ENCODE results near the gene GPS2. TPM values are rescaled to one million over a fixed set of nuclear protein-coding genes. Genes with fewer than 3 reads are reported as not detected.

GPS2 gene
- total RNA-seq, 1 donor from 2014 or later = 20.5 TPM

- H3K9me3 Mint-ChIP-seq = no peaks in the 10 kb centered on the region
- H3F3A ChIP-seq (ENCODE audit: low read depth) = peaks cover 25% of the 10 kb centered on the region
- no peak for DNase-seq (ENCODE audit: low spot score)
- no peaks in the 10 kb centered on the region for H3K9me3 ChIP-seq (ENCODE audit: low read depth)
- H3K27ac Mint-ChIP-seq = peak overlapping the region; percentile 46
- peaks cover 18% of the 10 kb centered on the region for H3K79me2 ChIP-seq (ENCODE audit: low read depth)
- no peak overlapping the region for H3K4me2 ChIP-seq
- no peak overlapping the region for H3K27ac ChIP-seq
- no peaks in the 10 kb centered on the region for H4K20me1 ChIP-seq (ENCODE audit: low read depth)
- peak overlapping the region; percentile 54 for H3K4me3 Mint-ChIP-seq
- TF ChIP-seq, protein P1, sequence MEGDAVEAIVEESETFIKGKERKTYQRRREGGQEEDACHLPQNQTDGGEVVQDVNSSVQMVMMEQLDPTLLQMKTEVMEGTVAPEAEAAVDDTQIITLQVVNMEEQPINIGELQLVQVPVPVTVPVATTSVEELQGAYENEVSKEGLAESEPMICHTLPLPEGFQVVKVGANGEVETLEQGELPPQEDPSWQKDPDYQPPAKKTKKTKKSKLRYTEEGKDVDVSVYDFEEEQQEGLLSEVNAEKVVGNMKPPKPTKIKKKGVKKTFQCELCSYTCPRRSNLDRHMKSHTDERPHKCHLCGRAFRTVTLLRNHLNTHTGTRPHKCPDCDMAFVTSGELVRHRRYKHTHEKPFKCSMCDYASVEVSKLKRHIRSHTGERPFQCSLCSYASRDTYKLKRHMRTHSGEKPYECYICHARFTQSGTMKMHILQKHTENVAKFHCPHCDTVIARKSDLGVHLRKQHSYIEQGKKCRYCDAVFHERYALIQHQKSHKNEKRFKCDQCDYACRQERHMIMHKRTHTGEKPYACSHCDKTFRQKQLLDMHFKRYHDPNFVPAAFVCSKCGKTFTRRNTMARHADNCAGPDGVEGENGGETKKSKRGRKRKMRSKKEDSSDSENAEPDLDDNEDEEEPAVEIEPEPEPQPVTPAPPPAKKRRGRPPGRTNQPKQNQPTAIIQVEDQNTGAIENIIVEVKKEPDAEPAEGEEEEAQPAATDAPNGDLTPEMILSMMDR (IDR thresholded peaks at IDR 0.05) = no peak
- no peak for TF ChIP-seq EZH2 (IDR thresholded peaks at IDR 0.05)
- TF ChIP-seq EZH2phosphoT487 (IDR thresholded peaks at IDR 0.05) = no peak
- no peaks in the 10 kb centered on the region for H3K36me3 ChIP-seq
- H3K4me1 Mint-ChIP-seq = peaks cover 32% of the 10 kb centered on the region
- H3K27me3 ChIP-seq = no peaks in the 10 kb centered on the region
- H3K4me3 ChIP-seq = no peak overlapping the region
- H3K27me3 Mint-ChIP-seq (ENCODE audit: insufficient read depth, low read depth) = peaks cover 17% of the 10 kb centered on the region
- no peak overlapping the region for H3K9ac ChIP-seq
- no peak overlapping the region for H2AFZ ChIP-seq (replicated peaks)
- no peaks in the 10 kb centered on the region for H3K36me3 Mint-ChIP-seq
- H3K4me1 ChIP-seq = peaks cover 21% of the 10 kb centered on the region
These were observed 17.0 kb upstream of the GPS2 start for GRCh38 chr17:7332111-7332510.

DNA sequence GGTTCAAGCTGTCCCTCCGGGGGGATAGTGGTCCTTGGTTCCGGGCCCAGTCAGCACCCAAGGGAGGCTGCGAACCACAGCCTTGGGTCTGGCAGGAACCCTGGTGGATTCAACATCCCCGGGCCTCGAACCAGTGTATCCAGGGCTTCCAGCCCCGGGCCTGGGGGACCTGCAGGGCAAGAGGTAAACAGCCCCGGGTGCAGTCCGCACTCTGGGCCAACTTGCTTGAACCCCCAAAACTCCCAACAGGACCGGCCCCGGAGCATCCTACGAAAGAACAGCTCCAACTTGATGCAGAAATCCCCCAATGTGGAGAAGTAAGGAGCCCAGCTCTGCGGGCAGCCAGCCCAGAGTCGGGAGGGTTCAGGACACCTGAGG lies 15.5 kb upstream of the GPS2 start:
- peak overlapping the region; percentile 94 for H3K4me3 Mint-ChIP-seq
- Histone ChIP-seq H3K4me1 (peaks cover 14% of the 10 kb centered on the region), H4K20me1 (ENCODE audit: low read depth) (no peaks in the 10 kb centered on the region), H3F3A (ENCODE audit: low read depth) (peaks cover 22% of the 10 kb centered on the region), H2AFZ (replicated peaks) (peak overlapping the region; percentile 86), H3K9ac (no peak overlapping the region), H3K9me3 (ENCODE audit: low read depth) (no peaks in the 10 kb centered on the region), H3K79me2 (ENCODE audit: low read depth) (peaks cover 20% of the 10 kb centered on the region), H3K4me3 (peak overlapping the region; percentile 94), H3K27ac (peak overlapping the region; percentile 79), H3K36me3 (no peaks in the 10 kb centered on the region), H3K27me3 (no peaks in the 10 kb centered on the region), H3K4me2 (peak overlapping the region; percentile 74)
- H3K27ac Mint-ChIP-seq = peak overlapping the region; percentile 34
- H3K9me3 Mint-ChIP-seq = no peaks in the 10 kb centered on the region
- peaks cover 17% of the 10 kb centered on the region for H3K27me3 Mint-ChIP-seq (ENCODE audit: insufficient read depth, low read depth)
- no peak for DNase-seq (ENCODE audit: low spot score)
- TF ChIP-seq EZH2 (IDR thresholded peaks at IDR 0.05) (no peak), EZH2phosphoT487 (IDR thresholded peaks at IDR 0.05) (no peak)
- TF ChIP-seq, protein P1 (IDR thresholded peaks at IDR 0.05) = no peak
- peaks cover 2% of the 10 kb centered on the region for H3K36me3 Mint-ChIP-seq
- H3K4me1 Mint-ChIP-seq = peaks cover 28% of the 10 kb centered on the region

DNA sequence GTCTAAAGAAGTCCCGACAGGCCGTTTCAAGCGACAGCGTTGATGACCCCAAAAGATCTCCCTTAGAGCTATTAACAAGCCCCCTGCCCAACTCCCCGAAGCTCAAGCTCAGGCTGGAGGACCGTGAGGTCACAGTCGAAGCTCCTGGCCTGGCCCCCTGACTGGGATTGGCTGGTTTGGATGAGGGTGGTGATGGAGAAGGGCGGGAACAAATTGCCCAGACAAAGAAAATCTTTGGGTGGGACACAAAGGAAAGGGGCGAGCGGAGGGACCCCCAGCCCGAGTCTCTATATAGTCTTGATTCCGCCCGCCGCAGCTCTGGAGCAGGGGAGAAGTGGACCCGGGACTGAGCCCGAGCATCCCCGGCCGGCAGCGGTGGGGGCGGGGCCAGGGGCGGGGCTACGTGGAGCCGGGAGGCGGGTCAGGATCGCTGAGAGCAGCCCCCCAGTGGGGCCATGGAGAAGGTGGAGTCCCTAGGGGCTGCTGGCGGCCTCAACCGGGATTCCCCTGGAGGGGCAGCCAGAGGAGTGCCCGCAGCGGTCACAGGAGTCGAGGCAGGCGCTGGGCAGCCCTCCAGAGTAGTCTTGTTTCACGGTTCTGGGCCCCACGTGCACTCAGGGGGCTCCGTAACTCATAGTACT lies 15.0 kb upstream of the GPS2 start:
- peaks cover 20% of the 10 kb centered on the region for H3K79me2 ChIP-seq (ENCODE audit: low read depth)

More for the DNA sequence above, 15.0 kb upstream of the GPS2 start:
- peaks cover 14% of the 10 kb centered on the region for H3K27me3 Mint-ChIP-seq (ENCODE audit: insufficient read depth, low read depth)
- Histone ChIP-seq H3K4me1 (peaks cover 14% of the 10 kb centered on the region), H3F3A (ENCODE audit: low read depth) (peaks cover 22% of the 10 kb centered on the region), H3K4me2 (peak overlapping the region; percentile 74), H2AFZ (replicated peaks) (peak overlapping the region; percentile 86), H3K27me3 (no peaks in the 10 kb centered on the region), H3K9ac (no peak overlapping the region), H4K20me1 (ENCODE audit: low read depth) (no peaks in the 10 kb centered on the region), H3K27ac (peak overlapping the region; percentile 79), H3K36me3 (no peaks in the 10 kb centered on the region), H3K4me3 (peak overlapping the region; percentile 94), H3K9me3 (ENCODE audit: low read depth) (no peaks in the 10 kb centered on the region)
- peaks cover 2% of the 10 kb centered on the region for H3K36me3 Mint-ChIP-seq
- DNase-seq (ENCODE audit: low spot score) = peak; percentile 92
- H3K4me1 Mint-ChIP-seq = peaks cover 28% of the 10 kb centered on the region
- H3K27ac Mint-ChIP-seq = peak overlapping the region; percentile 95
- TF ChIP-seq EZH2phosphoT487 (IDR thresholded peaks at IDR 0.05) = no peak
- TF ChIP-seq EZH2 (IDR thresholded peaks at IDR 0.05) = no peak
- TF ChIP-seq, protein P1 (IDR thresholded peaks at IDR 0.05) = peak; percentile 4
- H3K9me3 Mint-ChIP-seq = no peaks in the 10 kb centered on the region
- H3K4me3 Mint-ChIP-seq = peak overlapping the region; percentile 94
